Testis (tissue), 2 donors: Measurements from ENCODE around the gene NUMB.

Experiments
- POLR2A ChIP-seq: fragments of 450-650 bp; IDR thresholded peaks from one replicate; pipeline ENCODE4 v1.6.1; 2017; ENCODE audit warnings: antibody characterized with exemption, mild to moderate bottlenecking, moderate library complexity
- TF ChIP-seq, protein P1 (sequence below), 3 experiments: fragments of 450-650 bp in 2 of 3; fragments of 200-600 bp in 1 of 3; sonication (generic) in 1 of 3; IDR thresholded peaks; one replicate each; pipeline ENCODE4 v1.5.1; 2016 to 2019; ENCODE audit warnings: antibody characterized with exemption in 3 of 3, mild to moderate bottlenecking in 2 of 3, moderate library complexity in 1 of 3

DNA sequence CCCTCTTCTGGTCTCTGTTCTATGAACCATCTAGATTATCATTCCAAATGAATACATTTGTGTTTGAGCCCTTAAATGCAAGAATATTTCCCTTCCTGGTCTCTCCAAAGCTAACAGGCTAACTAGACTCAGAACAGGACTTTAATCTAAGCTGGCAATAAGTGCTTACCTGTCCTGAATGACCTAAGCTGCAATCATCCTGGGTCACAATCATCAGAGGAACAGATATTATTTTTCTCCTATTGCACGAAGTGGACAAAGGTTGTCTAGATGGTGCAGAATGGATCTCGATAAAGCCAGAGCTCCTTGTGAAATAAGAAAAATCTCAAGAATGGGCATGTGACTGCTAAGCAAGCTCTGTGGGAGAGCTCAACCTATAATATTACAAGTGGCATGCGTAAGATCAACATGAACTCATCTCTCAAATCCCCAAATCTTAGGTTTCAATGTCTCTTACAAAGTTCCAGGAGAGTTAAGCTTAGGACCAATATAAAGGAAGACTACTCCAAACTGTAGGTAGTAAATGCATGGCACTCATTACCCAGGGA is 10.6 kb upstream of the NUMB start:
- TF ChIP-seq, protein P1, sequence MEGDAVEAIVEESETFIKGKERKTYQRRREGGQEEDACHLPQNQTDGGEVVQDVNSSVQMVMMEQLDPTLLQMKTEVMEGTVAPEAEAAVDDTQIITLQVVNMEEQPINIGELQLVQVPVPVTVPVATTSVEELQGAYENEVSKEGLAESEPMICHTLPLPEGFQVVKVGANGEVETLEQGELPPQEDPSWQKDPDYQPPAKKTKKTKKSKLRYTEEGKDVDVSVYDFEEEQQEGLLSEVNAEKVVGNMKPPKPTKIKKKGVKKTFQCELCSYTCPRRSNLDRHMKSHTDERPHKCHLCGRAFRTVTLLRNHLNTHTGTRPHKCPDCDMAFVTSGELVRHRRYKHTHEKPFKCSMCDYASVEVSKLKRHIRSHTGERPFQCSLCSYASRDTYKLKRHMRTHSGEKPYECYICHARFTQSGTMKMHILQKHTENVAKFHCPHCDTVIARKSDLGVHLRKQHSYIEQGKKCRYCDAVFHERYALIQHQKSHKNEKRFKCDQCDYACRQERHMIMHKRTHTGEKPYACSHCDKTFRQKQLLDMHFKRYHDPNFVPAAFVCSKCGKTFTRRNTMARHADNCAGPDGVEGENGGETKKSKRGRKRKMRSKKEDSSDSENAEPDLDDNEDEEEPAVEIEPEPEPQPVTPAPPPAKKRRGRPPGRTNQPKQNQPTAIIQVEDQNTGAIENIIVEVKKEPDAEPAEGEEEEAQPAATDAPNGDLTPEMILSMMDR (IDR thresholded peaks at IDR 0.05): no peak
- TF ChIP-seq POLR2A: no peak
